CD4-positive, alpha-beta T cell treated with Interleukin-4 for 1 hour (primary cell): ENCODE results near the gene KCNAB1.
"Not testable (repeated sequence)": the region's sequence is repeated elsewhere in the genome, so short reads cannot be mapped to it uniquely, and the experiment has no call there.

Source experiments
- DNase-seq, 2 donors: peaks; one replicate each; pipeline ENCODE4 v3.0.0-alpha.2; 2020 to 2022

Gene KCNAB1

DNA sequence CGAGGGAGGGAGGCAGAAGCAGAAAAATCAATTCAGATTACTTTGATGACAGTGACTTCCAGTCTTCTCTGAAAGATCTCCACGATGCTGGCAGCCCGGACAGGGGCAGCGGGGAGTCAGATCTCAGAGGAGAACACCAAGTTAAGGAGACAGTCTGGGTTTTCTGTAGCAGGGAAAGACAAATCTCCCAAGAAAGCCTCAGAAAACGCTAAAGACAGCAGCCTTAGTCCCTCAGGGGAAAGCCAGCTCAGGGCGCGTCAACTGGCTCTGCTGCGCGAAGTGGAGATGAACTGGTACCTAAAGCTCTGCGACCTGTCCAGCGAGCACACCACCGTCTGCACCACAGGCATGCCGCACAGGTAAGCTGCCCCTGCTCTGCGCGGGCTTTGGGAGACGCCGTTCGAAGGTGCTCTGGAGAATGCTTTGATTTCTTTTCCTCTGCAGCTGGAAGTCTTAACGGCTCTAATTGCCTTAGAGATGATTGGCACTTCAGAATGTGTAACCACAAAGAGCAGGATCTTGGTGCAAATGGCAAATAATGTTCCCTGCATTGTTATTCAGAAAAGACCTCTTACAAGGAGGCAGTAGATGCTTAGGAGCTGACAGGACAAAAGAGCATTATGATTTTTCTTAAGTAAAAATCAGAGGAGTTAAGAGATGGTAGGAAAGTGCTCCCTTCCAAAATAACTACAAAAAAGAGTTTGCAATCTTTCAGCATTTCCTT is at the start of gene KCNAB1:
TSS of gene KCNAB1 (plus strand) at position 51 of the 724 bp plus-strand sequence.
- no peak for DNase-seq

DNA sequence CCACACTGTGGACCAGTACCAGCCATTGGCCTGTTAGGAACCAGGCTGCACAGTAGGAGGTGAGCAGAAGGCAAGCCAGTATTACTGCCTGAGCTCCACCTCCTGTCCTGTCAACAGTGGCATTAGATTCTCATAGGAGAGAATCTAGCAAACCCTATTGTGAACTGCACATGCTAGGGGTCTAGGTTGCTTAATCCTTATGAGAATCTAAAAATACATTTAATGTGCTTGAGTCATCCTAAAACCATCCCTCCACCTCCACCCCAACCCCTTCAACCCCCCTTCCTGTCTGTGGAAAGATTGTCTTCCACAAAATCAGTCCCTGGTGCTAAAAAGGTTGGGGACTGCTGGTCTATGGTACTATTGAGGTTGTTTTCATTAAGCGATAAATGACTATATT is 49.3 kb upstream of the KCNAB1 start:
- no peak for DNase-seq

DNA sequence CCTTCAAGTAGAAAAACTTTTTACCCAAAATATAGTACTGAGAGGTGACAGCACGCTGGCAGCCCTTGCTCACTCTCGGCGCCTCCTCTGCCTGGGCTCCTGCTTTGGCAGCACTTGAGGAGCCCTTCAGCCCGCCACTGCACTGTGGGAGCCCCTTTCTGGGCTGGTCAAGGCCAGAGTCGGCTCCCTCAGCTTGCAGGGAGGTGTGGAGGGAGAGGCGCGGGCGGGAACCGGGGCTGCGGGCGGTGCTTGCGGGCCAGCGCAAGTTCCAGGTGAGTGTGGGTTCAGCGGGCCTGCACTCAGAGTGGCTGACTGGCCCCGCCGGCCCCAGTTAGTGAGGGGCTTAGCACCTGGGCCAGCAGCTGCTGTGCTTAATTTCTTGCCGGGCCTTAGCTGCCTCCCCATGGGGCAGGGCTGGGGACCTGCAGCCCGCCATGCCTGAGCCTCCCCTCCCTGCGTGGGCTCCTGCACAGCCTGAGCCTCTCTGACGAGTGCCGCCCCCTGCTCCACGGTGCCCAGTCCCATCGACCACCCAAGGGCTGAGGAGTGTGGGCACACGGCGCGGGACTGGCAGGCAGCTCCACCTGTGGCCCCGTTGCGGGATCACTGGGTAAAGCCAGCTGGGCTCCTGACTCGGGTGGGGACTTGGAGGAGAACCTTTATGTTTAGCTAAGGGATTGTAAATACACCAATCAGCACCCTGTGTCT is 47.3 kb upstream of the KCNAB1 start:
- DNase-seq = not testable (repeated sequence)

DNA sequence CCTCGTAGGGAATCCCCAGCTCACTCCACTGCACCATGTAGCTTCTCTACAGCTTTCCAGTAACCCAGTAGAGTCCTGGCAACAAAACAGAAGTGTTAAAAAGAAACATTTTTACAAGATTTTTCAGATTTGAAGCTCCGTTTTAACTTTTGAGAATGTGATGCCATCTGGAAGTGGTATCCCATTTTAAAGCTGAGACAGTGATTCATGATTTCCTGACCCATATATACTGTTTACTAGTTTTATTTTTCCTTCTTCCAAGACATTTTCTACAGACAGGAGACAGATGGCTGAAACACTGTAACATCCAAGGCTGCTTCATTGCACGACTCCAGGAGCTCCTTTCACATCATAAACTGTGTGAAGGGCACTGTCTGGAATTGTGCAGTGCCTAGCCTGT is 30.3 kb upstream of the KCNAB1 start:
- no peak for DNase-seq

DNA sequence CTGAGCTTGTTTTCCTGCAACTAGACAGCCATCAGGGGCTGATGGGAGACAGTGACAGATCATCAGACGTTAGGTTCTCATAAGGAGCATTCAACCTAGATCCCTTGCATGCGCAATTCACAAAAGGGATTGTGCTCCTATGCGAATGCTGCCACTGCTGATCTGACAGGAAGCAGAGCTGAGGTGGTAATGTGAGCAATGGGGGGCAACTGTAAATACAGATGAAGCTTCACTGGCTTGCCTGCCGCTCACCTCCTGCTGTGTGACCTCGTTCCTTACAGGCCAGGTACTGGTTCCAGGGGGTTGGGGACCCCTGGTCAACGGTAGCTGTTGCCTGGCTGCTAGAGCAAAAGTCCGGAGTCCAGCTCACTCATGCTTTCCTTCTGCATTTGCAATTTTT is 26.4 kb upstream of the KCNAB1 start:
- DNase-seq = no peak

DNA sequence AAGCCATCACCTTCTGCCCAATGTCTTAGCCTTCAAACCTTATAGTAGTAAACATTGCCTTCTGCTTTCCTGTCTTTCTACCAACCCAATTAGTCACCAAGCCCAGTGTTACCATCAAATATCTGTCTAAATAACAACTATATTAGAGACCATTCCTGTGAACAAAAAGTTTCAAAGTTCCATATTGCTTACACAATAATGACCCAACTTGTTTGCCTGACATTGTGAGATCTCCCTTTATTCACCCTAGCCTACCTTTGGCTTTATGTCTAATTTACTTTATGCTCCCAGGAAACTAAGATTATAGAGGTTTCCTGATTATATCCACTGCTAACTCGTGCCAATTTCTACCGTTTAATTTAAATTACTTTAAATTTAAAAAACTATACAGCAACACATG is 26.0 kb upstream of the KCNAB1 start:
- no peak for DNase-seq

DNA sequence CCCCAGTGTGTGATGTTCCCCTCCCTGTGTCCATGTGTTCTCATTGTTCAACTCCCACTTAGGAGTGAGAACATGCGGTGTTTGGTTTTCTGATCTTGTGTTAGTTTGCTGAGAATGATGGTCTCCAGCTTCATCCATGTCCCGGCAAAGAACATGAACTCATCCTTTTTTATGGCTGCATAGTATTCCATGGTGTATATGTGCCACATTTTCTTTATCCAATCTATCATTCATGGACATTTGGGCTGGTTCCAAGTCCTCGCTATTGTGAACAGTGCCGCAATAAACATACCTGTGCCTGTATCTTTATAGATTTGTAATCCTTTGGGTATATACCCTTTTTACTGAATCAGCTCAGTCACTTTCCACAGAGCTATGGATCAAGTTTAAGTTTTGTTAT is 24.7 kb upstream of the KCNAB1 start:
- not testable (repeated sequence) for DNase-seq

DNA sequence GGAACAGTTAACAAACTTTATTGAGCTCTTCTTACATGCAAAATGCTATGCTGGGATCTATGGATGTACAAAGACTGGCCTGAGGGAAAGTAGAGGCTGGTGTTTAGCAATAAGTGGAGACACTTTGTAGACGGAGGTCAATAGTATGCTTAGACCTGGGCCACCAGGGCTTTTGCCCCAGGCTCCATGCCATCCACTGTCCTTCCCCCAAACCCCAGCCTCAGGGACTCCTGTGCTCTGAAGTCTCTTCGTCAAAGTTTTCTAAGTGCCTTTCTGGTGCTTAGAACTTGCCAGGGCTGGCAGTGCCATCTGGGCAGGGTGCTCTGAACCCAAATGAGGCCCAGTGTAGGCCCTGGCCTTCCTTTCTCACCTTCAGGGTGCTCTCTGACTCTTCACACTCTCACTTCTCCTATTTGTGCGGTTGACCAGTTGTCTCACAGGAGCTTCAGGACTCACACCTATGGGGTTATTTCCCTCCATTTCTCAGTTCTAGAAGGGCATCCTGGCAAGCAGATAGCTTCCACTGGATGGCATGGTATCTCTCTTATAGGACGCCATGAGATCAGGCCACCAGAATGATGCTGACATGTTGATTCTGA is 21.8 kb upstream of the KCNAB1 start:
- DNase-seq = no peak

DNA sequence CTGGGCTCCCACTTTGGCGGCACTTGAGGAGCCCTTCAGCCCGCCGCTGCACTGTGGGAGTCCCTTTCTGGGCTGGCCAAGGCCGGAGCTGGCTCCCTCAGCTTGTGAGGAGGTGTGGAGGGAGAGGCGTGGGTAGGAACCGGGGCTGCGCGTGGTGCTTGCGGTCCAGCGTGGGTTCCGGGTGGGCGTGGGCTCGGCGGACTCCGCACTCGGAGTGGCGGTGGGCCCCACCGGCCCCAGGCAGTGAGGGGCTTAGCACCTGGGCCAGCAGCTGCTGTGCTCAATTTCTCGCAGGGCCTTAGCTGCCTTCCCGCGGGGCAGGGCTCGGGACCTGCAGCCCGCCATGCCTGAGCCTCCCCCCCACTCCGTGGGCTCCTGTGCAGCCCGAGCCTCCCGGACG is 21.0 kb upstream of the KCNAB1 start:
- not testable (repeated sequence) for DNase-seq

DNA sequence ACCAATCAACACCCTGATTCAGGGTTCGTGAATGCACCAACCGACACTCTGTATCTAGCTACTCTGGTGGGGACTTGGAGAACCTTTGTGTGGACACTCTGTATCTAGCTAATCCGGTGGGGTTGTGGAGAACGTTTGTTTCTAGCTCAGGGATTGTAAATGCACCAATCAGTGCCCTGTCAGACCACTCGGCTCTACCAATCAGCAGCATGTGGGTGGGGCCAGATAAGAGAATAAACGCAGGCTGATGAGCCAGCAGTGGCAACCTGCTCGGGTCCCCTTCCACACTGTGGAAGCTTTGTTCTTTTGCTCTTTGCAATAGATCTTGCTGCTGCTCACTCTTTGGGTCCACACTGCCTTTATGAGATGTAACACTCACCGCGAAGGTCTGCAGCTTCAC is 20.4 kb upstream of the KCNAB1 start:
- not testable (repeated sequence) for DNase-seq

DNA sequence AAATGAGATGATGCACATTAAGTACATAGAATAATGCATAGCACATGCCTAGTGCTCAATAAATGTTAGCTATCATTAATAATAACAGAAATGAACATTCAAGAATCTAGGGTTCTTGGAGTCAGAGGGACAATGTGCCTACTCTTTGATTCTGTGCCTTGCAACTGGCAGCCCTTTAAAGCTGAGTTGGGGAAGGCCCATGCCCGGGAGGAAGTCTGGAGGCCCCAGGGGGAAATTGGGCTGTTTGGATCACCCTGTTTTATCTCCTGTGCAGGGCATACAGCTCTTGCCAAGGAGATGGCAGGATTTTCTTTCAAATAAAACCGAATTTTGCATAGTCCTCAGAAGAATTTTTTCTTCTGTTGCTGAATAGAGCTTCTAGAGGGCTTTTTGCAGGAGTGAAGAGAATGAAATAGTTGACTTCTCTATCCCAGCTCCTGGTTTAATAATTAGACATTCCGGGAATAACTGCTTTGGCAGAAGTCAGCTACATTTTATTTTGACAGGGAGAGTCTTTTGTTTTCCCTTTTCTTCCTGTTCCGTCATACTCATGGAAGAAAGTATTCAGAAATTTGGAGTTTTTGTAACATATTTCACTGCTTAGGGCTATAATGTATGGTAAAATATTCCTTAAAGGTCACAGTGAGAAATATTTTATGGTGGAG is 18.0 kb upstream of the KCNAB1 start:
- DNase-seq = no peak

DNA sequence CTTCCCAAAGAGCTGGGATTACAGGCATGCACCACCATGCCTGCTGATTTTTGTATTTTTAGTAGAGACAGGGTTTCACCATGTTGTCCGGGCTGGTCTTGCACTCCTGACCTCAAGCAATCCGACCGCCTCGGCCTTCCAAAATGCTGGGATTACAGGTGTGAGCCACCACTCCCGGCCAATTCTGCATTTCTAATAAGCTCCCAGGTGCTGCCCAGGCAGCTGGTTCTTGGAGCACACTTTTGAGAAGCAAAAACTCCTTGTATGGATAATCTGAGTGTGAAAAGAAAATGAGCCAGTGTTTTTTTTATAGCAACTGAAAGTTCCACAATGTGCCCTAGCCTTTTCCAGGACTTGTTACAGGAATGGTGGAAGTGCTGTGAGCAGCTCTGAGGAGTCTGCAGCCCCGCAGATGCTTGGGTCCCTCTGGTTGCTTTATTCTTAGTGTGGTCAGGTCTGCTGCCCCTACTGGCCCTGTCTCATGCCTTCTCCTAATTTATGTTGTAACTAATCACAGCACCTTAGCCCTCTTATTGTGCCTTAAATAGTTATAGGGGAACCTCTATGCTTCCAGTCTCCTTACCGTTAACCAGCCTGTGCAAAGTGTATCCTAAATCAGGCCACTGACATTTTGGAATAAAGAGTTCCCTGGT is 13.5 kb upstream of the KCNAB1 start:
- DNase-seq = no peak

DNA sequence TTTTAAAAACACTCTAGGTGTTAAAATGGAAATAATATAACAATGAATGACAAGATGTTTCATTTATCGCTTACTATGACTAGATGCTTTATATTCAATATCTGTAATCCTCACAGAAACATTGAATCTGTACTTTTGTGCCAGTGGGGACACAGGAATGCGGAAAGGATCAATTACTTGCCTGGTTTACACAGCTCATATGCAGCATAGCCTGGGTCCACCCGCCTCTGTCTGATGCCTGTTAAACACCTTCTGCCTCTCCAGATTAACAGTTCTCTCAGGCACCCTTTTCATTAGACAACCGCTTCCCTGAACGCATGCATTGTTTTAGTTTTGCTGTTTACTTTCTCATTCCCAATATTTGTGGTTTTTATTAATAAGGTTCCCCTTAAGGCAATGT is 12.9 kb upstream of the KCNAB1 start:
- no peak for DNase-seq

DNA sequence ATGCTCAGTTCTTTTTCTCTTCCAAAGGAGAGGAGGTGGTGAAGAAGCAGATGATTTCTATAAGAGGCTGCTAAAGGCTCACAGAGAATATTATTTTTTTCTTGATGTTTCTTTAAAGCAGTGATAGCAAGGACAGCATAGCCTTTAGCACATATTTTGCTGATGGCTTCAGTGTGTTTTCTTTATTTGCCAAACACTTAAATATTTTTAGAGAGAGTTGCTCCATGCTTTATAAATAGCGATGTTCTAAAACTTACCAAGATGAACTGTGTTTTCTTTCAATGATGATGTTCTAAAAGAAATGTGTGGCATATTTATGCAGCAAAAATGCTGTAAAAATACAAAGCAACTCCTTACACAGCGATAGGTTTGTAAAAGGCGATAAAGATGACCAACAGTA is 11.8 kb upstream of the KCNAB1 start:
- DNase-seq = no peak

DNA sequence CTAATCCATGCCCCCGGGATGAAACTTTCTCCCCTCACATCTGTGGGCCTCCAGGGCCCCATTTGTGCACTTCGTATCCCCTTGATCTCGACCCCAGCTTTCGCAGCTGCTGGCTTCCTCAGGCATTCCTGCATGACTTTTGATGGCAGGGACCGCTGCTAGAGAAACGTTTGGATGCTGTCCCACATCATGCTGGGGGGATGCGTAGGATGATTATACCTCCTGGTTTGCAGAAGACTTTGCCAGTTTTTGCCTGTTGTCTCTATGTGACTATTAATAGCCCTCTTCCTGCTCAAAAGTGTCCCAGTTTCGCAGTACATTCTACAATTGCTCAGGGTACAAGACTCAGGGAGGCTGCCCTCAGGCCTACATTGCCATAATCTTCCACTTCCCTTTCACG is 10.4 kb upstream of the KCNAB1 start:
- no peak for DNase-seq

DNA sequence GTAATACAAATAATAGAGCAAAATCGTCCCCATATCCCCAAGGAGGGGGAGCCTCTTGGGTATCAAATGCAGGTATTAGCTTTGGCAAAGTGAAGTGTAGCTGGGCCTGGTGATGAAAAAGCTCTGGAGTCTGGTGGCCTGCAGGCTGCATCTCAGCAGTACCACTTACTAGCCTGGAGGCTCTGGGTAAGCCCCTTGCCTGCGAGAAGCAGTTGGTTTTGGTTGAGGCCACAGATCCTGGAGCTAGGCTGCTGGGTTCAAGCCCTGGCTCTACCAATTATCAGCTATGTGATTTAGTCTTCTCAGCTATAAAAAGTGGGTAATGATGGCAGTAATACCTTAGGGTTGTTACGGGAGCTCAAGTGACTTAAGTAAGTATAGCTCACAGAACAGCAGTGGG is 6.1 kb downstream of the KCNAB1 start:
- DNase-seq = no peak

DNA sequence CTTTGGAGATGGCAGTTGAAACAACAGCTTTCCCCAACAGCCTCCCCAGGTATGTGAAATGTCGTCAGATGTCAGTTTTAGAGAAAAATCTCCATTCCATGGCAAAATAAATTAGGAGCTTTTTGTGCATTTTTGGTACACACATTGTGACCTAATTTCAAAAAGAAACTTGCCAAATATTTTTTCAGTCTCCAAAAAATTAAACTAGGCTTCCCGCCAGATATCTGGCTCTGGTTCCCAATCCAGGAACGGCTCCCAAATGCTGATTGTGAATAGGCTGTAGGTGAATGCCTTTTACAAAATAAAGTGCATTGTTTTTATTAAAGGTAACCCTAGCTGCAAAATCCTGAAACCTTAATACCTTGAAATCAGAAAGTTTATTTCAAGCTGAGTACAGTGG is 10.9 kb downstream of the KCNAB1 start:
- no peak for DNase-seq

DNA sequence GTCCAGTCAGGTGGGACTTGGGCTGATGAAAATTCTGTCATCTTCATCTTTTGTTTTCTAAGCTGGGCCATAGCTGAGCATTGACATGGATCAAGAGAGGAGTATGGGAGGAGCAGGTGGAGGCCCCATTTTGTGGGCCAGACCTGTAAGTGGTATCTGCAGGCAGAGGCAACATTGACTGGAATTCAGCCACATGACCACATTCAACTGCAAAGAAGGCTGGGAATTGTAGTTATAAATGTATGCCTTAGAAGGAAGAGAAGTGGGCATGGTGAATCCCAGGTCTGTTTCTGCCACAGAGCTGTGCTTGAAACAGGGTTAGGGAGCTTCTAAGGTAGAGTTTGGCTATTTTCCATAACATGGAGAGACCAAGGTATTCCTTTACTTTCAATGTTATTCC is 11.4 kb downstream of the KCNAB1 start:
- no peak for DNase-seq

DNA sequence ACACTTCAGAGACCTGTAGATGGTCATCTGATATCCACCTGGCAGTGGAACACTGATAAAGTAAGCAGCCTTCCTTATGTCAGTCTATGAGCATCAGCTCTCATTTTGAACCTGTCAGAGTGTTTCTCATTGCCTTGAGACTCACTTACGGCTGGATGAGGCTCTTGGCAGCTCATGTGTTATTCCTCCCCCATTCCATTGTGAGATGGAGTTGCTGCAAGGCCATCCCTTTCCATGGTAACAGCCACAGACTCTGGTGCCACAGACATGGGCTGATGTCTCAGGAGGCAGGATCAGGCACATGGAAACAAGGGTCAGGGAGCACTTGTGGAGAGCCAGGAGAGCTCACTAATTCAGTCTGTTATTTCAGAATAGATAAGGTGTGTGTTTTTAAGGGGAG is 11.9 kb downstream of the KCNAB1 start:
- no peak for DNase-seq

DNA sequence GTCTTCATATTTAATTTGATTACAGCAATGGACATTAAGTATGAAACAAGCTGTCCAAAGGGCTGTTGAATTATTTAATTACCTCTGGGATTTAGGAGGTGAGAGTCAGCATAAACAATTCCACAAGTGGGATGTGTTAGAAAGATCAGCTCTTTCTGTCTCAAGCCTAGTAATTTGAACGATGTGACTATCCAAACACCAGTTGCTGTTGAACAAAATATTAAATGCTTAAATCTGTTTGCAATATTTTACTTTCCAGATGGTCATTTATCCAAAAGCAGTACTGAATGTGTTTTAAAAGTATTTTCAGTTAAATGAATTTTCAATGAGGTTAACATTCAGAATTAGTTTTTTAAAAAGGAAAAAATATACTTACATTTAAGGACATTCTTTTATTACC is 12.7 kb downstream of the KCNAB1 start:
- DNase-seq = no peak

DNA sequence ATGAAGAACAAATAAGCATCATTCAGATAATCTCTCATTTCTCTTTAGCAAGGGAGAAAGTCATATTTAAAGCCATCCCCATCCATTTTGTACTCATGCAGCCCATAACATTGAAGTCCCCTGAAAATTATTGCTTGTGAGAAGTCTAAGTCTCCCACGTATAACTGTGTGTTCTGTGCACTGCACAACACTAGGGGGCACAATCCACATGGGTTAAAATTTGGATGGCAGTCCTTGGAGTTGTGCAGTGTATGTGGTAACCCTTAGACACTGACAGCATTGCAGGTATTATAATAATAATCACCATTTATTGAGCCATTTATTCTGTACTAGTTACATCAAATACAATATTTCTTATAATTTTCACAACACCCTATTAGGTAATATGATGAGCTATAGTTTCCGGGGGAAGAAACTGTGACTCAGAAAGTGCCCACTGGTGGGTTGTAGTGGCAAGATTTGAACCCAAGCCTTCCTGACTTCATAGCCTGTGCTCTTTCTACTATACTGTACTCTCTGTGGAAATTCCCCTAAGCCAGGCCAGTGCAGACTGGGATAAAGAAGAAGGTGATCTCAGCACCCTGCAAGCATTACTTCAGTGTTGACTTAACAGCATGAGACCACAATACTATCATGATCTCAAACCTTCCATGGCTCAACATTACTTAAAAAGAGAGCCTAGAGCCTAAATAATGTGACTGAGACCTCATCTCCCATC is 15.7 kb downstream of the KCNAB1 start:
- no peak for DNase-seq

DNA sequence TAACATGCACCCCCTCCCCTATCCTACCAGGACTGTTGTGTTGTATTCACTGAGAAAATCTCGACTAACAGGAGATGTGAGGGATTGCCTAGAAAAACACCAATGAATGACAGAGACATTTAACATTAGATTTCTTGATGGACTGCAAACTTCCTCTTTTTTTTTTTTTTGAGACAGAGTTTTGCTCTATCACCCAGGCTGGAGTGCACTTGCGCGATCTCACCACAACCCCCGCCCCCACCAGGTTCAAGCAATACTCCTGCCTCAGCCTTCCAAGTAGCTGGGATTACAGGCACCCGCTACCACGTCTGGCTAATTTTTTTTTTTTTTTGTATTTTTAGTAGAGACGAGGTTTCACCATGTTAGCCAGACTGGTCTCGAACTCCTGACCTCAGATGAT is 17.0 kb downstream of the KCNAB1 start:
- not testable (repeated sequence) for DNase-seq
